Measurements from ENCODE around the gene MTUS2. TPM values are rescaled to one million over a fixed set of nuclear protein-coding genes. Genes with fewer than 3 reads are reported as not detected.

MTUS2 gene
- total RNA-seq, 1 donor from 2014 or later: 6.8 TPM

DNA sequence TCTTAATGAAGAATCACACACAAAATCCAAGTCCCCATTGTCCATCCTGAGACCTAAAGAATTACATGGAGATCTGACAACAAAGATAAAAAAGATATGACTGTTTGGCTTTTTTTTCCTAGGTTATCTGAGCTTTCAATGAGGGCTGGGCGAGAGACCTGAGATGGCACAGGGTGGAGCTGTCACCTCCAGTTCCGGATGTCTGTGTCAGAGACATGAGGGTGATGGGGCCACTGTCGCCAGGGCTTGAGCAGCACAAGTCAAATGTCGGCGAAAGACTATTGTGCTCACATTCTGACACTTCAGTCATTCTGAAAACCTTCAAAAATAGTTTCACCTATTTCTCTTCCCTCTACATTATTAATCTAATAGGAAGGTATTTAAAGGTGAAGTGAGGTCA is 709.6 kb downstream of the MTUS2 start:
- peaks cover 4% of the 10 kb centered on the region for H3K36me3 Mint-ChIP-seq (ENCODE audit: unreplicated experiment)
- H3K27me3 Mint-ChIP-seq (ENCODE audit: unreplicated experiment): peaks cover 2% of the 10 kb centered on the region
- H3K4me1 Mint-ChIP-seq (ENCODE audit: low read depth, unreplicated experiment): peaks cover 15% of the 10 kb centered on the region
- TF ChIP-seq, protein P1, sequence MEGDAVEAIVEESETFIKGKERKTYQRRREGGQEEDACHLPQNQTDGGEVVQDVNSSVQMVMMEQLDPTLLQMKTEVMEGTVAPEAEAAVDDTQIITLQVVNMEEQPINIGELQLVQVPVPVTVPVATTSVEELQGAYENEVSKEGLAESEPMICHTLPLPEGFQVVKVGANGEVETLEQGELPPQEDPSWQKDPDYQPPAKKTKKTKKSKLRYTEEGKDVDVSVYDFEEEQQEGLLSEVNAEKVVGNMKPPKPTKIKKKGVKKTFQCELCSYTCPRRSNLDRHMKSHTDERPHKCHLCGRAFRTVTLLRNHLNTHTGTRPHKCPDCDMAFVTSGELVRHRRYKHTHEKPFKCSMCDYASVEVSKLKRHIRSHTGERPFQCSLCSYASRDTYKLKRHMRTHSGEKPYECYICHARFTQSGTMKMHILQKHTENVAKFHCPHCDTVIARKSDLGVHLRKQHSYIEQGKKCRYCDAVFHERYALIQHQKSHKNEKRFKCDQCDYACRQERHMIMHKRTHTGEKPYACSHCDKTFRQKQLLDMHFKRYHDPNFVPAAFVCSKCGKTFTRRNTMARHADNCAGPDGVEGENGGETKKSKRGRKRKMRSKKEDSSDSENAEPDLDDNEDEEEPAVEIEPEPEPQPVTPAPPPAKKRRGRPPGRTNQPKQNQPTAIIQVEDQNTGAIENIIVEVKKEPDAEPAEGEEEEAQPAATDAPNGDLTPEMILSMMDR (IDR thresholded peaks at IDR 0.05; ENCODE audit: partially characterized antibody, unreplicated experiment): no peak
- no peak overlapping the region for H3K27ac Mint-ChIP-seq (ENCODE audit: unreplicated experiment)
- no peak overlapping the region for H3K4me3 Mint-ChIP-seq (ENCODE audit: unreplicated experiment)
- no peak for DNase-seq
- H3K9me3 Mint-ChIP-seq (ENCODE audit: unreplicated experiment): no peaks in the 10 kb centered on the region

DNA sequence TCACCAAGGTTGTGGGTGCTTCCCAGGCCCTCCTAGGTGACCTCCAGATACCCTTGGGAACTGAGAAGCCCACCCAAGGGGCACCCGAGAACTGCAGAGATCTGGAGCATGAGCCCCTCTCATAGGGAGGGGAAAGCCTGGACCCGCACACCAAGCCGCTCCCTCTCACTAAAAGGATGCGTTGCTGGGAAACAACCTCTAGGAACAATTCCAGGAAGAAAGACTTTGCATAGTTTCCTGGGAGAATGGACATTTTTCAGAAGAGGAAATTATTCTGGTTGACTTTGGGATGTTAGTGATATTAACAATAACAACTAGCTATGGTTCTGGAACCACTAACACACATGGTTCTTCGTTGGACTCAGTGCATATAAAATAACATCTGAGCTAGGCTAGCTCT is 710.8 kb downstream of the MTUS2 start:
- Mint-ChIP-seq H3K27me3 (ENCODE audit: unreplicated experiment) (peaks cover 2% of the 10 kb centered on the region), H3K9me3 (ENCODE audit: unreplicated experiment) (no peaks in the 10 kb centered on the region), H3K4me3 (ENCODE audit: unreplicated experiment) (no peak overlapping the region), H3K4me1 (ENCODE audit: low read depth, unreplicated experiment) (peaks cover 17% of the 10 kb centered on the region), H3K27ac (ENCODE audit: unreplicated experiment) (no peak overlapping the region), H3K36me3 (ENCODE audit: unreplicated experiment) (peaks cover 4% of the 10 kb centered on the region)
- TF ChIP-seq, protein P1 (IDR thresholded peaks at IDR 0.05; ENCODE audit: partially characterized antibody, unreplicated experiment): no peak
- DNase-seq: no peak

DNA sequence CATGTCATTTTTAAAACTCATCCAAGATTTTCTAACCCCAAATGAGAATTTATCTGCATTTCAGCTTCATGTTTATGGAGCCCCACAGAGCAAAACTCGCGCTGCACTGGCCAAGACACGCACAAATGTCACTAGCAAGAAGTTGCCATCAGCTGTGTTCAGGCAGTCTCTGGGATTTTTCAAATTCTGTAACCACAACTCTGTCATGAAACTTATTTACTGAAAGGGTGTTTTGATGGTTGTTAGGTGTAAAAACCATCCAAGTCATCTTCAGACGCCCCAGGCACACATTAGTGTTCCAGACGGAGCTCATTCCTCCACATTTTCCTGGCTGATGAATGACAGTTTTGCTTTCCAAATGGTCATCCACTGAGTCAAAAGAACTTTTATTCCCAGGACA is 712.0 kb downstream of the MTUS2 start:
- Mint-ChIP-seq H3K4me1 (ENCODE audit: low read depth, unreplicated experiment) (peaks cover 20% of the 10 kb centered on the region), H3K36me3 (ENCODE audit: unreplicated experiment) (peaks cover 4% of the 10 kb centered on the region), H3K27me3 (ENCODE audit: unreplicated experiment) (peaks cover 2% of the 10 kb centered on the region), H3K27ac (ENCODE audit: unreplicated experiment) (no peak overlapping the region), H3K9me3 (ENCODE audit: unreplicated experiment) (no peaks in the 10 kb centered on the region), H3K4me3 (ENCODE audit: unreplicated experiment) (no peak overlapping the region)
- DNase-seq: no peak
- TF ChIP-seq, protein P1 (IDR thresholded peaks at IDR 0.05; ENCODE audit: partially characterized antibody, unreplicated experiment): no peak

DNA sequence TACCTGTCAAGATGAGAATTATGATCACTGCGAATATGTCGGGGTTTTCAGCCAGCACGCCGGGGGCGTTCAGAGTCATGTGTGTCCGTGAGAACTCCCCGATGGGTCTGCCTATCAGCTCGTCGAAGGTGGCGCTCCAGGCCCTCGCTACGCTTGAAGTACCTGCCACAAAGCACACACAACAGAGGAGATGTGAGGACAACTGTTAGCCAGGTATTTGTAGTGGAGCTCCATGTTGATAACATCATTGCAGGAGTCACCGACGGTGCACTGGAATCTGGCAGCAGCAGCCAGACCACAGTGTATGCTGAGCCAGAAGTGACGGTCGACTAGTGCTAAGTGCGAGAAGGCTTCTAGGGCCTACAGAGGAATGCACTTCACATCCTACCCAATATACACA is 712.7 kb downstream of the MTUS2 start:
- peaks cover 18% of the 10 kb centered on the region for H3K4me1 Mint-ChIP-seq (ENCODE audit: low read depth, unreplicated experiment)
- no peak overlapping the region for H3K27ac Mint-ChIP-seq (ENCODE audit: unreplicated experiment)
- peaks cover 2% of the 10 kb centered on the region for H3K27me3 Mint-ChIP-seq (ENCODE audit: unreplicated experiment)

DNA sequence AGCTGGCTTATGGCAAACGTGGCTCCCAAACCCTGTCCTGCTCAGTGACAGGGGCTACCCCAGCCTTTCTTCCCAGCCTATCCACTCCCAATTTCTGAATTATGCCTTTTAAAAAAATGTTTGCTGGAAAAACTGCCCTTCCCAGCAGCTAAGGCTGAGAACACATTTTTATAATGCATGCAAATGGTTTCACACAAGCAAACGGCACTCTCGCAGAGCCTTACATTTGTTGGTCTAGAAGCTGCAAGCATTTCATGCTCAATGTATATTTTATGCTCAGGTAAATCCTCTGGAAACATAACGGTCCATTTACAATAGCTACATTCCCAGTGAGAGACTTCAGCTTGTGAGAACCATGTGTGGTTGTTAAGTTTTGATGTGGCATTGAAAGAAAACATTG is 713.9 kb downstream of the MTUS2 start:
- TF ChIP-seq, protein P1 (IDR thresholded peaks at IDR 0.05; ENCODE audit: partially characterized antibody, unreplicated experiment): no peak
- Mint-ChIP-seq H3K27me3 (ENCODE audit: unreplicated experiment) (peaks cover 2% of the 10 kb centered on the region), H3K27ac (ENCODE audit: unreplicated experiment) (no peak overlapping the region), H3K4me1 (ENCODE audit: low read depth, unreplicated experiment) (peaks cover 31% of the 10 kb centered on the region), H3K9me3 (ENCODE audit: unreplicated experiment) (peaks cover 2% of the 10 kb centered on the region), H3K36me3 (ENCODE audit: unreplicated experiment) (peaks cover 4% of the 10 kb centered on the region), H3K4me3 (ENCODE audit: unreplicated experiment) (no peak overlapping the region)
- DNase-seq: no peak

More for the DNA sequence above, 712.7 kb downstream of the MTUS2 start:
- Mint-ChIP-seq H3K36me3 (ENCODE audit: unreplicated experiment) (peaks cover 4% of the 10 kb centered on the region), H3K4me3 (ENCODE audit: unreplicated experiment) (no peak overlapping the region), H3K9me3 (ENCODE audit: unreplicated experiment) (no peaks in the 10 kb centered on the region)
- TF ChIP-seq, protein P1 (IDR thresholded peaks at IDR 0.05; ENCODE audit: partially characterized antibody, unreplicated experiment): no peak
- DNase-seq: no peak

All from glutamatergic neuron (in vitro differentiated cells).